Germinal center (tissue), 1 donor: ENCODE results near the gene FMO4.
A peak's percentile ranks its signal among the peaks of the same experiment; 100 is the strongest.
"Not testable (repeated sequence)": the region's sequence is repeated elsewhere in the genome, so short reads cannot be mapped to it uniquely, and the experiment has no call there.

Experiments
- DNase-seq: peaks from one replicate; pipeline ENCODE4 v3.0.0; 2012; ENCODE audit warnings: mixed read lengths, low spot score

The FMO4 gene

DNA sequence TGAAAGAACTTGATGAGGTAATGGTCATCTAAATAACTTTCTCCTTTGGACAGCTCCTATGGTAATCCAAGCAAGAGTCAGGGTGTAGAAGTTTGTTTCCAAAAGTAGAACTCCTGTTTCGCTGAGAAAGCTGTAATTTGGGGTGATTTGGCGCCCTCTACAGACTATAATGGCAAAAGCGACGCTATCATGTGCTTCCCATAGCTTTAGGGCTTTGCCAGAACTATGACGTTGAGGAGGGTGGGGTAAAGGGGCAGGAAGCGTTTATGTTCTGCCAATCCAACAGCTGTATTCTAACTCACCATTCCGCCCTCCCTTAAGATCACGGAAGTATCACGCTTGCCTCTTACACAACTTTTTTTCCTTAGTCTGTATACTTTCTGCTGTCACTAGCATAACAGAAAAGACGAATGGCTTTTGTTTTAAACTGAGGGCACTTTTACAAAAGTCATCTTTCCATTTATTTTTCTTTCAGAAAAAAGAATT is at the start of gene FMO4:
FMO4 (plus strand) TSS at position 349 of the 486 bp plus-strand sequence. CDS start 5,643 bp downstream, outside the sequence.
- peak; percentile 92 for DNase-seq

DNA sequence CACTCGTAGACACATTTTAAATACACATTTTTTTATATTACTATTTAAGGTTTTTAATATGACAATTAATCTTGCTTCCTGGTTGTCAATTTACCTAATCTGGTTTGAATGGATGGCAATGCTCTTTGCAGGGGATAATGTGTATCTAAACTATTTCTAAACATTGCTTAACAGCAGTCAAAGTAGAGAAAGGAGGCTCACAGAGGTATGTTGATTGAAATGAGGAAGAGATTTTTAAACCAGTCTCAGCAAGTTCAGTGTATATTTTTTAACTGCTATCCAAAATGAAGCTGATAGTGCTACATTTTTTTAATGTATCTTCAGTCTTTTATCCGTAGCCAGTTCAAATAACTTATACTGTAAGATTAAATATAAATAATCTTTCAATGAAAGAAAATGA is 48.3 kb upstream of the FMO4 start:
- no peak for DNase-seq

- no peak for DNase-seq
Measured at GRCh38 chr1:171266930-171267329, 47.1 kb upstream of the FMO4 start.

GRCh38 chr1:171267391-171267790 is 46.6 kb upstream of the FMO4 start:
- no peak for DNase-seq

GRCh38 chr1:171270806-171271205 is 43.2 kb upstream of the FMO4 start:
- no peak for DNase-seq

DNA sequence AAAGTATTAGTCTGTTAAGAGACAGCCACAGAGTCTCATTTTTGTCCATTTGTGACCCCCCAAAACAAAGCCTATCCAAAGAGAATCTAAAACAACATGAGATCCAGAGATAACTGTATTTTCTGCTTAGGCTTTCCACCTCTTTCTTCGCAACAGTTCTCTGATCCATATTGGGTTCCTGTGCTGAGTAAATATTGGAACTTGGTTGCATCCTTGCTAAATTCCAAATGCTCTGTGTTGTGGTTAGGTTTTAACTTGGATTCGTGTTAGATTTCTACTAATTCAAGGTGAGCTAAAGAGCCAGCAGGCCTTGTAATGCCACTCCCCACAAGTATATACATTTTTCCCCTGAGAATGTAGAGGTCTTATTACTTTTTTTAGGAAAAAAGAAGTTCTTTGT is 36.4 kb upstream of the FMO4 start:
- DNase-seq = no peak

DNA sequence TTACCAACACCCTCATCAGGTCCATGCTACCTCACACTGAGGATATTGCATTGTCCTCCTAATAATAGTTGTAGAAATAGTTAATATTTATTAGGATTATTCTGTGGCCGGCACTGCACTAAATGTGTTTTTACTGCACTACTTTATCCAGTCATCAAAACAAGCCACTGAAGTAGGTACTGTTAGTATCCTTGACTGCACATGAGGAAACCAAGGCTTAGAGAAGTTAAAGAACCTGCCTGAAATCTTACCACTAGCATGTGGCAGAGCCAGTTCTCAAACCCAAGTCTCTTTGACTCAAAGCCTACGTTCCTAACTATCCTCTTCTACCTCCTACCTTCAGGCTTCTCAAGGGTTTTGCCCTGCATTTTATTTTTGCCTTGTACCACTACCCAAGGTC is 34.7 kb upstream of the FMO4 start:
- no peak for DNase-seq

GRCh38 chr1:171279678-171280077 is 34.3 kb upstream of the FMO4 start:
- DNase-seq = peak; percentile 24

DNA sequence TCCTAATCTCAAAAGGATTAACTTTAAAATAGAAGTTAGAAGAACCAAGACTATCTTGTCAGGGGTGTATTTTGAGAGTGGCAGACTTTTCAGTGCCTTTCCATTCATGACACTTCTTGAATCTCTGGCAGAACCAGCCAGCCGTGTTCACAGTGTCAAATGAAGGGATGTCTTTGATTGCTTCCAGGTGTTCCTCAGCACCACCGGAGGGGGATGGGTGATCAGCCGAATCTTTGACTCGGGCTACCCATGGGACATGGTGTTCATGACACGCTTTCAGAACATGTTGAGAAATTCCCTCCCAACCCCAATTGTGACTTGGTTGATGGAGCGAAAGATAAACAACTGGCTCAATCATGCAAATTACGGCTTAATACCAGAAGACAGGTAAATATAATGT is 33.4 kb upstream of the FMO4 start:
- DNase-seq = peak; percentile 33

DNA sequence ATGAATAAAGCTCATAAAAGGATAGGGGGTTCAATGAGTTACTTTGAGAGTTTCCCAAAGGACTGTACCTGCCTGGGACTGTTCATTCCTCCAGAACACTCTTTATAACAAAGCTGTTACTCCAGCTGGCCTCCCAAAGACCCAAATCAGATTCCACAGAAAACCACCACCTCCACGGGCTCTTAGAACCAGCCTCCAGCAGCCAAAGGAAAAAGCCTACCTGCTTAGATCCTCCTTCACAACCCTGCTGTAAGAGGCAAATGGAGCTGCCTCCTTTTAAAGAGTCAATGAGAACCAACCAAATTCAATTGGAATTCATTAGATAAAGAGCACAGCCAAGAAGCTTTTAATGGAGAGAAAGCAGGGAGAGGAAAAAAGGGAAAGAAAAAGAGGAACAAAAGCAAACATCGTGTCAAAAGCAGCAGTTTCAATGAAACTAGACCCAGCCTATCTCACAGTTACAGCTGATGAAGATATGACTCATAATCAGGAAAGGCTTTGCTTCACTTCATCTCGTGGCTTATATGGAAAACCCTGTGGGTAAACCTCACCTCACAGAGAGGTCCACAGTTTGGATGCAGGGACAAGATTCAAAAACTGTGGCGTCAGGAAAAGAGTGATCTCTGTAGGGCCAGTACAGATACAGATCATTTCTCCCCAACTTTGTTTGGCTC is 27.8 kb upstream of the FMO4 start:
- DNase-seq = no peak

DNA sequence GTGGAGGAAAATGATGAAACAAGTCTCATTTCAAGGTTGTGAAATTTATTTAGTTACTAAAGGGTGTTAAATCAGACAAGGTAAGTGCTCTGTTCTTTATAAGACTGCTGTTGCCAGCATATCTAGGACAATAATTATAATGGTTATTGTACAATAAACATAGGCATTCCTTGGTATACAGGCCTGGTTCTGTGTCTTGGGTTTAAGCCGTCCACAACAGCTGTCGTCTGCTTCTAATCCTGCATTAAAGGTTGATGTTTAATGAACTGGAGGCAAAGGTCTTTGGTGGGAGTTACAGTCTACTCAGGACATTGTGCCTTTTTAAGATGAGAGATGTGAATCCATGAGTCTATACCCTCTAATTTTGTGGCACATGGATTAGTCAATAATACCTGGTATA is 23.4 kb upstream of the FMO4 start:
- no peak for DNase-seq

DNA sequence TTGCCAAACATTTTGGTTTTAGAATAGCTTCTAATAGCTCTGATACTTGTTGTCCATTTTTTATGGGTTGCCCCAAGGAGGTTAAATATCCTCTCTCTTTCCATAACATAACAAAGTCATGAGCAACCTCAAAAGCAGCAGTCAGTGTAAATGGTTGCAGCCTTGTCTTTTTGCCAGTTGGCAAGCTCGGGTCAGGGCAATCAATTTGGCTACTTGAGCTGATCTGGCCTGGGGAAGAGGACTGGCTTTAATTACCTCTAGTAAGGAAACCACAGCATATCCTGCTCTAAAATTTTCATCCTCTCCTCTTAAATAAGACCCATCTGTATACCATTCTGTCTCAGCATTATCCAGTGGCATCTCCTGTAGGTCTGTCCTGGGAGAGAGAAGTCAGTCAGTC is 21.2 kb upstream of the FMO4 start:
- DNase-seq = no peak

- not testable (repeated sequence) for DNase-seq
Measured at GRCh38 chr1:171295383-171295782, 18.6 kb upstream of the FMO4 start.

GRCh38 chr1:171295821-171296220 is 18.2 kb upstream of the FMO4 start:
- no peak for DNase-seq

DNA sequence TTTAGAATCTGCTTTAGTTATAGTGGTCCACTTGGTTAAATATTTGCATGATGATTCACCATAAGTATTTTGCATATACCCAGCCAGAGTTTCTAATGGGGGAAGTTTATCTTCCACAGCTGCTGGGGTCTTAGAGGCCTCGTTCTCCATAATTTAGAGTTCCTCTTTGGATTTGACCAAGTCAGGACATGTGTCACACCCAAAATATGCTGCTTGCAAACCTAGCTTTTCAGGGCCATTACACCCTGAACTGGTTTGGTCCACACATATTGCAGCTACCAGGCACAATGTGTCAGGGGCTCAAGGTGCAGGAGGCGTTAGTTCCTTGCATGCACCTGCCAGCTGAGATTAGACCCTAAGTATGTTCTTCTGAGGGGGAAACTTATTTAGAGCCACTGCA is 17.1 kb upstream of the FMO4 start:
- DNase-seq = no peak

- no peak for DNase-seq
Measured at GRCh38 chr1:171298696-171299095, 15.3 kb upstream of the FMO4 start.

DNA sequence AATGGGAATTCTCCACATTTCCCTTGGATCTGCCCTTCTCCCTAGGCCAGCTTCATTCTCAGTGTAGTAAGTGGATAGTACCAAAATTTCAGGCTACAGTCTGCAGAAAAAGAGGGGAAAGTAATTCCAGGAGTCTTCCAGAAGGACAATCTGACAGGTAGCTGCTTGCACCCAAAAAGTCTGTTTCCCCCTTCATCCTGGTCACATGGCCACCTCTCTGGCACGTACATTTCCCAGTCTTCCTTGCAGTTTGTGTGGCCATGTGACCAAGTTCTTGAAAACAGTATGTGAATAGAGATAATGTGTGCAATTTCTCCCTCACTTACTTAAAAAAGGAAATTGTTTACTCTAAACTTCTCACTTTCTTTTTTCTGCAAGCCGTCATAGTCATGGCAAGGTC is 14.6 kb upstream of the FMO4 start:
- no peak for DNase-seq

DNA sequence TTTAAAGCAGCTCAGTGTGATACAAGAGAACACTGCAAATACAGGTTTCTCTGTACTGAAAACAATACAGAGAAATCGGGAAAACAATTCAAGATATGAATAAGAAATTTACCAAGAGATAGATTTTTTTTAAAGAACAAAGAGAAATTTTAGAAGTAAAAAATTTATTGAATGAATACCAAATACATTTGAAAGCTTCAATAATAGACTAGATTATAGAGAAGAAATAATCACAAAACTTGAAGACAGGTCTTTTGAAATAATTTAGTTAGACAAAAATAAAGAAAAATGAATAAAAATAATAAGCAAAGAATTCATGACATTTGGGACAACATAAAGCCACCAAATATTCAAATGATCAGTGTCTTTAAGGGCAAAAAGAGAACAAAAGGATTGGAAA is 13.6 kb upstream of the FMO4 start:
- no peak for DNase-seq

DNA sequence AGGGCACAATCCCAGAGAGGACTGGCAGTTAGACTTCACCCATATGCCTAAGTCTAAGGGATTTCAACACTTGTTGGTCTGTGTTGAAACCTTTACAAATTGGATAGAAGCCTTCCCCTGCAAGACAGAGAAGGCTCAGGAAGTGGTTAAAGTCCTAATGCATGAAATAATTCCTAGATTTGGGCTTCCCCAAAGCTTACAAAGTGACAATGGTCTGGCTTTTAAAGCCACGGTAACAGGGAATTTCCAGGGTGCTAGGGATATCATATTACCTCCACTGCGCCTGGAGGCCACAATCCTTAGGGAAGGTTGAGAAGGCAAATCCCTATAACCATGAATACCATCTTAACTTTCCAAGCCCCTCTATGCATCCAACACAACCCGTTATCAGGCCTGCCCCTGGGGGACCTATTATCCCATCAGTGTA is 3.3 kb upstream of the FMO4 start:
- no peak for DNase-seq

GRCh38 chr1:171311771-171312558 is 2.0 kb upstream of the FMO4 start:
- no peak for DNase-seq

DNA sequence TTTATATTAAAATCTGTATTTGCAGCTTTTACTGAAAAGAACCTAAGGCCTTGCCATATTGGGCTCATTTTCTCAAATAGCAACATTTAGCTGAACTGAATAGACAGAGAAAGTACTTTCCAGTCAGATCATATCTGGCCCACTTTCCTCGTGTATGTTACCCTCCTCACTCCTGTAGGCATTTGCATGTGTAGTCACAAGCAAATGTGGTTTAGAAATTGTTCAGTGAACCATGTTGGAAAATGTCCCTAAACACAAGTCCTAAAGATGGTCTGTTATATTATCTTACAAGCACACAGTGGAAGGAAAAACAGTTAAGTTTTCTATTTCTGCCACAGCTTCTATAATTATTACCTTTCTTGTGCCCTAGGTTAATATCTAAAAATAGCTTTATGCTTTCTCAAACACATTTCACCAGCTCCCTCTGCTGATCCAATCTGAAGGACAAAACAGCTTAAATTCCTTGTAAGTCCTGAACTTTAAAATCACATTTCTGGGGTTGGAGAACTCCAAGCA is 606 bp upstream of the FMO4 start:
- DNase-seq = peak; percentile 18

DNA sequence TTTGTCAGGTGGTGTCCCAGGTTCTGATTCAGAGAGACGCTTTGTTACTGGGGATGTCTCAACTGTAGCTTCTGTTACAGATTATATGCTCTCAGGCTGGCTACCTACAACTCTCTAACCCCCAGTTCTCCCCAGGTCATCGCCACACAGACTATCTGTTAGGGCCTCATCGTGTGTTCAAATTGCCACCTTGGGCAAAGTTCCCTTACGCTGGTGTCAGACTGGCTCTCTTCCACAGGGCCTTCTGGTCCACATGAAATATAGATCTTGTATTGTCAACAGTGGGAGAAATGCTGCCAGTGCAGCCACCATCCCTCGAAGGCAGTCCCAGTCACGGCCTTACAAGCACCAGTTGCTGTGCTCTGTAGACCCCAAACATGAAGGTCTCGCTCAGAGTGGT is 15.3 kb downstream of the FMO4 start:
- no peak for DNase-seq

DNA sequence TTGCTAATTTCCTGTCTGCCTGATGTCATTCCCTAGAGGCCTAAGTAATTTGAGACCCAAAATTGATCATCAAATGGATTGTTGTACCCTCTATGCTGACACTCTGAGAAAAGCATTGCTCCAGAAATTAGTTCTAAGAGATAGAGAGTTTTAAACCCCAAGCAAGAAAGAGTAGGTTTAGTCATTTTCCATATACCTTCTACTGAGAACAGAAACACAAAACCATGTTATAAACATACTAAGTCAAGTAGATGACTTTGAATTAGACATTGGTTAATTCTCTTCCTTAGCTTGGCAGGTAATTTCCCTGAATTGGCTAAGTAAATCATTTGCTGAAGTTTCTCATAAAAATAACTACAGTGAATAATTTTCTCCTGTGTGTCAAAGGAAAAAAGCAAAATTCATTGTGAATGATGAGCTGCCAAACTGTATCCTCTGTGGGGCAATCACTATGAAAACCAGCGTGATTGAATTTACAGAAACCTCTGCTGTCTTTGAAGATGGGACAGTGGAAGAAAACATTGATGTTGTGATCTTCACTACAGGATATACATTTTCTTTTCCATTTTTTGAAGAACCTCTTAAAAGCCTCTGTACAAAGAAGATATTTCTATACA is 20.1 kb downstream of the FMO4 start:
- DNase-seq = no peak
